Measurements from ENCODE around the gene KRTAP10-4. TPM values are rescaled to one million over a fixed set of nuclear protein-coding genes. Genes with fewer than 3 reads are reported as not detected.

Gene KRTAP10-4
- total and polyA plus RNA-seq, 10 of the 15 experiments (the other 5 are each of a cell fraction or from before 2014, with no cell fraction given), result not detected

DNA sequence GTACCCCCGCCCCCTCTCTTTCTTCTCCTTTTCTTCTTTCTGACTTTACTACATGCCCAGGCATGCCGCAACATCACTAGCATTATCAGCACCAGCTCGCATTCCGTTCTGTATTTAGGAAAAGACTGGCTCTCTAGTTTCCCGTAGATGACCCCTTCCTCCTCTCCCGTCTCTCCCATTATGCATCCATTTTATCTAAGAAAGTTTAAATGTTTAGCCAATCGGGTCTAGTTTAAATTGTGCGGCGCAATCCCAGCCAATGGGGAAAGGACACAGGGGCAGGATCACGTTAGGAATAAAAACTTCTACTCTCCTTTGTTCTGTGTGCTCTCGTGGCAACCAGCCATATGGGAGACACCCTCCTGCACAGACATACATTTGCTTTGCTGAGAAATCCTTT is 24.5 kb downstream of the KRTAP10-4 start:
- 60% methylated on average over 11 of the region's 11 CpGs for WGBS (ENCODE audit: insufficient coverage, insufficient replicate concordance, low lambda C conversion rate, missing lambda C conversion rate)
- Histone ChIP-seq H4K20me1 (ENCODE audit: control insufficient read depth, insufficient read depth) (no peaks in the 10 kb centered on the region), H3K9me3 (replicated peaks; ENCODE audit: control insufficient read depth, insufficient read depth, low read length) (no peaks in the 10 kb centered on the region; the same call in 2 of the 3 replicates), H3K4me2 (ENCODE audit: control insufficient read depth, insufficient read depth) (no peak overlapping the region), H3K4me3 (no peak overlapping the region), H3K27me3 (replicated peaks in 1 of 2; ENCODE audit: control insufficient read depth in 2 of 2, insufficient read depth in 2 of 2, low read length in 1 of 2) (no peaks in the 10 kb centered on the region), H3K79me2 (ENCODE audit: control insufficient read depth, insufficient read depth, low read length) (no peaks in the 10 kb centered on the region), H3K36me3 (ENCODE audit: control insufficient read depth in 2 of 2, insufficient read depth in 2 of 2, low read length in 1 of 2) (no peaks in the 10 kb centered on the region), H3K27ac (ENCODE audit: control insufficient read depth, insufficient read depth) (no peak overlapping the region), H2AFZ (ENCODE audit: control insufficient read depth, low read depth, low read length) (no peak overlapping the region), H3K9ac (ENCODE audit: control insufficient read depth, insufficient read depth, low read length) (no peak overlapping the region), H3K4me1 (ENCODE audit: control insufficient read depth, insufficient read depth, low read length) (no peaks in the 10 kb centered on the region)
- TF ChIP-seq, protein P1, sequence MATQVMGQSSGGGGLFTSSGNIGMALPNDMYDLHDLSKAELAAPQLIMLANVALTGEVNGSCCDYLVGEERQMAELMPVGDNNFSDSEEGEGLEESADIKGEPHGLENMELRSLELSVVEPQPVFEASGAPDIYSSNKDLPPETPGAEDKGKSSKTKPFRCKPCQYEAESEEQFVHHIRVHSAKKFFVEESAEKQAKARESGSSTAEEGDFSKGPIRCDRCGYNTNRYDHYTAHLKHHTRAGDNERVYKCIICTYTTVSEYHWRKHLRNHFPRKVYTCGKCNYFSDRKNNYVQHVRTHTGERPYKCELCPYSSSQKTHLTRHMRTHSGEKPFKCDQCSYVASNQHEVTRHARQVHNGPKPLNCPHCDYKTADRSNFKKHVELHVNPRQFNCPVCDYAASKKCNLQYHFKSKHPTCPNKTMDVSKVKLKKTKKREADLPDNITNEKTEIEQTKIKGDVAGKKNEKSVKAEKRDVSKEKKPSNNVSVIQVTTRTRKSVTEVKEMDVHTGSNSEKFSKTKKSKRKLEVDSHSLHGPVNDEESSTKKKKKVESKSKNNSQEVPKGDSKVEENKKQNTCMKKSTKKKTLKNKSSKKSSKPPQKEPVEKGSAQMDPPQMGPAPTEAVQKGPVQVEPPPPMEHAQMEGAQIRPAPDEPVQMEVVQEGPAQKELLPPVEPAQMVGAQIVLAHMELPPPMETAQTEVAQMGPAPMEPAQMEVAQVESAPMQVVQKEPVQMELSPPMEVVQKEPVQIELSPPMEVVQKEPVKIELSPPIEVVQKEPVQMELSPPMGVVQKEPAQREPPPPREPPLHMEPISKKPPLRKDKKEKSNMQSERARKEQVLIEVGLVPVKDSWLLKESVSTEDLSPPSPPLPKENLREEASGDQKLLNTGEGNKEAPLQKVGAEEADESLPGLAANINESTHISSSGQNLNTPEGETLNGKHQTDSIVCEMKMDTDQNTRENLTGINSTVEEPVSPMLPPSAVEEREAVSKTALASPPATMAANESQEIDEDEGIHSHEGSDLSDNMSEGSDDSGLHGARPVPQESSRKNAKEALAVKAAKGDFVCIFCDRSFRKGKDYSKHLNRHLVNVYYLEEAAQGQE (IDR thresholded peaks at IDR 0.05; ENCODE audit: low read depth, low read length), result no peak
- TF ChIP-seq GATAD2B (conservative IDR thresholded peaks at IDR 0.05; ENCODE audit: low read depth) (no peak), MTA3 (IDR thresholded peaks at IDR 0.05; ENCODE audit: borderline replicate concordance, low read length) (no peak), NR2C2 (IDR thresholded peaks at IDR 0.05; ENCODE audit: borderline replicate concordance, control insufficient read depth, insufficient read length, low read depth) (no peak)
- TF ChIP-seq, protein P2, sequence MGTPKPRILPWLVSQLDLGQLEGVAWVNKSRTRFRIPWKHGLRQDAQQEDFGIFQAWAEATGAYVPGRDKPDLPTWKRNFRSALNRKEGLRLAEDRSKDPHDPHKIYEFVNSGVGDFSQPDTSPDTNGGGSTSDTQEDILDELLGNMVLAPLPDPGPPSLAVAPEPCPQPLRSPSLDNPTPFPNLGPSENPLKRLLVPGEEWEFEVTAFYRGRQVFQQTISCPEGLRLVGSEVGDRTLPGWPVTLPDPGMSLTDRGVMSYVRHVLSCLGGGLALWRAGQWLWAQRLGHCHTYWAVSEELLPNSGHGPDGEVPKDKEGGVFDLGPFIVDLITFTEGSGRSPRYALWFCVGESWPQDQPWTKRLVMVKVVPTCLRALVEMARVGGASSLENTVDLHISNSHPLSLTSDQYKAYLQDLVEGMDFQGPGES (IDR thresholded peaks at IDR 0.05), result no peak
- RAD21 ChIA-PET (ENCODE audit: unreplicated experiment), result no interaction called here
- no peak for DNase-seq (ENCODE audit: low read depth, low spot score)
- FAIRE-seq, result no peak
- POLR2A ChIA-PET, result no interaction called here
- in situ Hi-C loops (cut with MboI) (no loop called here), intact Hi-C loops (cut with micrococcal nuclease; ENCODE audit: unreplicated experiment) (no loop called here)
- CTCF ChIA-PET, result no interaction called here
- ATAC-seq, result no peak
- SMC1A ChIA-PET (ENCODE audit: uncharacterized antibody, unreplicated experiment), result no interaction called here
- BruUV-seq (replicated peaks), result no TSS peak

All from GM12878 (cell line).